Peyer's patch (tissue), 4 donors: Measurements from ENCODE around the gene PCGF3.

ENCODE experiments used
- POLR2A ChIP-seq, 2 donors: fragments of 450-650 bp; IDR thresholded peaks; one replicate each; pipeline ENCODE4 v1.5.1; 2017; ENCODE audit warnings: antibody characterized with exemption in 2 of 2, mild to moderate bottlenecking in 2 of 2, moderate library complexity in 2 of 2
- TF ChIP-seq, protein P1 (sequence below), 6 experiments: fragments of 450-650 bp in 4 of 6; fragments of 200-600 bp in 2 of 6; sonication (generic) in 1 of 6; IDR thresholded peaks; one replicate each; pipeline ENCODE4 v1.5.1; 2017 to 2019; ENCODE audit warnings: antibody characterized with exemption in 6 of 6, mild to moderate bottlenecking in 3 of 6, moderate library complexity in 1 of 6

- TF ChIP-seq, protein P1, sequence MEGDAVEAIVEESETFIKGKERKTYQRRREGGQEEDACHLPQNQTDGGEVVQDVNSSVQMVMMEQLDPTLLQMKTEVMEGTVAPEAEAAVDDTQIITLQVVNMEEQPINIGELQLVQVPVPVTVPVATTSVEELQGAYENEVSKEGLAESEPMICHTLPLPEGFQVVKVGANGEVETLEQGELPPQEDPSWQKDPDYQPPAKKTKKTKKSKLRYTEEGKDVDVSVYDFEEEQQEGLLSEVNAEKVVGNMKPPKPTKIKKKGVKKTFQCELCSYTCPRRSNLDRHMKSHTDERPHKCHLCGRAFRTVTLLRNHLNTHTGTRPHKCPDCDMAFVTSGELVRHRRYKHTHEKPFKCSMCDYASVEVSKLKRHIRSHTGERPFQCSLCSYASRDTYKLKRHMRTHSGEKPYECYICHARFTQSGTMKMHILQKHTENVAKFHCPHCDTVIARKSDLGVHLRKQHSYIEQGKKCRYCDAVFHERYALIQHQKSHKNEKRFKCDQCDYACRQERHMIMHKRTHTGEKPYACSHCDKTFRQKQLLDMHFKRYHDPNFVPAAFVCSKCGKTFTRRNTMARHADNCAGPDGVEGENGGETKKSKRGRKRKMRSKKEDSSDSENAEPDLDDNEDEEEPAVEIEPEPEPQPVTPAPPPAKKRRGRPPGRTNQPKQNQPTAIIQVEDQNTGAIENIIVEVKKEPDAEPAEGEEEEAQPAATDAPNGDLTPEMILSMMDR (IDR thresholded peaks at IDR 0.05), result no peak
- no peak for TF ChIP-seq POLR2A (IDR thresholded peaks at IDR 0.05)
Observed at GRCh38 chr4:689723-690122, 15.9 kb upstream of the PCGF3 start.
